HG03558 (cell line): Measurements from ENCODE around the gene TNFRSF1B.

Experiments
- ATAC-seq: cut with Tn5 transposase; IDR thresholded peaks from one replicate; pipeline ENCODE4 v1.9.1; 2021; ENCODE audit warnings: moderate number of reproducible peaks; ENCODE audit not compliant: unreplicated experiment; ENCODE audit errors: extremely low read depth

The TNFRSF1B gene

GRCh38 chr1:12155328-12155727 lies 11.5 kb upstream of the TNFRSF1B start:
- no peak for ATAC-seq

- ATAC-seq, result no peak
Observed at GRCh38 chr1:12157366-12158231, 9.2 kb upstream of the TNFRSF1B start.

- no peak for ATAC-seq
Observed at GRCh38 chr1:12158357-12159092, 8.3 kb upstream of the TNFRSF1B start.

- no peak for ATAC-seq
Observed at GRCh38 chr1:12159816-12160215, 7.0 kb upstream of the TNFRSF1B start.

GRCh38 chr1:12161324-12161661 lies 5.5 kb upstream of the TNFRSF1B start:
- ATAC-seq, result no peak

GRCh38 chr1:12161662-12162458 lies 4.9 kb upstream of the TNFRSF1B start:
- peak; percentile 29 for ATAC-seq

- ATAC-seq, result no peak
Observed at GRCh38 chr1:12162459-12163137, 4.2 kb upstream of the TNFRSF1B start.

GRCh38 chr1:12163210-12163609 lies 3.6 kb upstream of the TNFRSF1B start:
- ATAC-seq, result no peak

GRCh38 chr1:12164210-12164609 lies 2.6 kb upstream of the TNFRSF1B start:
- ATAC-seq, result no peak

GRCh38 chr1:12165342-12165741 lies 1.4 kb upstream of the TNFRSF1B start:
- no peak for ATAC-seq

GRCh38 chr1:12167493-12168429 lies 970 bp downstream of the TNFRSF1B start:
- no peak for ATAC-seq

GRCh38 chr1:12168451-12169160 lies 1.8 kb downstream of the TNFRSF1B start:
- ATAC-seq, result no peak

GRCh38 chr1:12169442-12170135 lies 2.8 kb downstream of the TNFRSF1B start:
- no peak for ATAC-seq

- ATAC-seq, result no peak
Observed at GRCh38 chr1:12170263-12170671, 3.5 kb downstream of the TNFRSF1B start.

- no peak for ATAC-seq
Observed at GRCh38 chr1:12171206-12172041, 4.6 kb downstream of the TNFRSF1B start.

- no peak for ATAC-seq
Observed at GRCh38 chr1:12172042-12172851, 5.5 kb downstream of the TNFRSF1B start.
